Transverse colon (tissue), 3 donors: ENCODE measurements around the gene ZNF574.

Experiments used
- CTCF ChIP-seq, 5 experiments: fragments of 200-600 bp in 3 of 5; fragments of 450-650 bp in 2 of 5; sonication (generic) in 3 of 5; IDR thresholded peaks; 1 replicate in 2 of 5; 2 replicates in 3 of 5; pipeline ENCODE4 v1.5.1; 2016 to 2017; ENCODE audit warnings: antibody characterized with exemption in 5 of 5, inconsistent platforms in 3 of 5, mild to moderate bottlenecking in 2 of 5, moderate library complexity in 1 of 5
- EP300 ChIP-seq: sonication (generic); formaldehyde crosslinking; IDR thresholded peaks from one replicate; pipeline ENCODE4 v1.6.1; 2017; ENCODE audit warnings: antibody characterized with exemption, low read depth

- TF ChIP-seq CTCF (IDR thresholded peaks at IDR 0.05): no peak
- TF ChIP-seq EP300: no peak
Measured at GRCh38 chr19:42109896-42110295, 33.9 kb downstream of the ZNF574 start.
